HG02678 (cell line): Measurements from ENCODE around the gene SRMS.

ENCODE experiments used
- ATAC-seq: cut with Tn5 transposase; IDR thresholded peaks from one replicate; pipeline ENCODE4 v1.9.1; 2021; ENCODE audit warnings: mild to moderate bottlenecking, moderate library complexity; ENCODE audit not compliant: unreplicated experiment

Gene SRMS

GRCh38 chr20:63547725-63548480 is at the start of gene SRMS:
SRMS (minus strand) TSS chr20:63547749; CDS start chr20:63547463, 286 bp downstream.
- no peak for ATAC-seq

GRCh38 chr20:63596423-63596822 is 48.9 kb upstream of the SRMS start:
- no peak for ATAC-seq

- no peak for ATAC-seq
Observed at GRCh38 chr20:63595416-63596127, 48.0 kb upstream of the SRMS start.

GRCh38 chr20:63594043-63594561 is 46.6 kb upstream of the SRMS start:
- ATAC-seq = no peak

GRCh38 chr20:63592661-63593060 is 45.1 kb upstream of the SRMS start:
- ATAC-seq = no peak

GRCh38 chr20:63591786-63592355 is 44.3 kb upstream of the SRMS start:
- ATAC-seq = no peak

- no peak for ATAC-seq
Observed at GRCh38 chr20:63591147-63591533, 43.6 kb upstream of the SRMS start.

- ATAC-seq = no peak
Observed at GRCh38 chr20:63590218-63591146, 42.9 kb upstream of the SRMS start.

- ATAC-seq = no peak
Observed at GRCh38 chr20:63589261-63590217, 42.0 kb upstream of the SRMS start.

- no peak for ATAC-seq
Observed at GRCh38 chr20:63588641-63589041, 41.1 kb upstream of the SRMS start.

GRCh38 chr20:63587776-63588591 is 40.4 kb upstream of the SRMS start:
- ATAC-seq = no peak

- ATAC-seq = no peak
Observed at GRCh38 chr20:63587256-63587655, 39.7 kb upstream of the SRMS start.

- ATAC-seq = no peak
Observed at GRCh38 chr20:63586797-63587196, 39.2 kb upstream of the SRMS start.

- ATAC-seq = no peak
Observed at GRCh38 chr20:63585616-63586565, 38.3 kb upstream of the SRMS start.

GRCh38 chr20:63582382-63583063 is 35.0 kb upstream of the SRMS start:
- ATAC-seq = no peak

- ATAC-seq = no peak
Observed at GRCh38 chr20:63580796-63581461, 33.4 kb upstream of the SRMS start.
